ENCODE measurements around the gene DDX50.
"Not testable (repeated sequence)": the region's sequence is repeated elsewhere in the genome, so short reads cannot be mapped to it uniquely, and the experiment has no call there.

Gene DDX50

DNA sequence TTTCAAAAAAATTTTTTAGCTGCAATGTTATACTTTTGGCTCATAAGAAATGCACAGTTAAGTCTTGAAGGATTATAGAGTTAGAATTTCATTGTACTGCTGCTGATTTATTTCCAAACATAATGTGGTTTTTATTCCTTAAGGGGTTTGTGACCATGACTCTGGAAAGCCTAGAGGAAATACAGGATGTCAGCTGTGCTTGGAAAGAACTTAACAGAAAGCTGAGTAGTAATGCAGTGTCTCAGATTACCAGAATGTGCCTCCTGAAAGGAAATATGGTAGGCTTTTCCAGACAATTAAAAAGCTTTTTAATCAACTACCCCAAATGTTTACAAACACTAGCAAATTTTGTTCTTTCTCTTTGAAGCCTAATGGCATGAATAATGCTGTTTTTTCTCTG lies 39.8 kb downstream of the DDX50 start:
- H3K36me3 ChIP-seq (ENCODE audit: control insufficient read depth in 1 of 2, insufficient read depth in 2 of 2, low read length in 2 of 2): peaks cover 13 to 49% of the 10 kb centered on the region in 2 donors
- not testable (repeated sequence) for H3K9ac ChIP-seq (ENCODE audit: low read depth in 1 of 2, low read length in 2 of 2); H3K9me3 ChIP-seq (ENCODE audit: control insufficient read depth in 1 of 2, low read length in 2 of 2); H3K4me1 ChIP-seq (ENCODE audit: control insufficient read depth in 1 of 2, insufficient read depth in 2 of 2, low read length in 2 of 2); H3K4me3 ChIP-seq (ENCODE audit: low read depth in 1 of 2, low read length in 2 of 2); H3K27ac ChIP-seq (ENCODE audit: low read depth, low read length); H3K27me3 ChIP-seq (ENCODE audit: control insufficient read depth in 1 of 2, insufficient read depth in 2 of 2, low read length in 2 of 2)

DNA sequence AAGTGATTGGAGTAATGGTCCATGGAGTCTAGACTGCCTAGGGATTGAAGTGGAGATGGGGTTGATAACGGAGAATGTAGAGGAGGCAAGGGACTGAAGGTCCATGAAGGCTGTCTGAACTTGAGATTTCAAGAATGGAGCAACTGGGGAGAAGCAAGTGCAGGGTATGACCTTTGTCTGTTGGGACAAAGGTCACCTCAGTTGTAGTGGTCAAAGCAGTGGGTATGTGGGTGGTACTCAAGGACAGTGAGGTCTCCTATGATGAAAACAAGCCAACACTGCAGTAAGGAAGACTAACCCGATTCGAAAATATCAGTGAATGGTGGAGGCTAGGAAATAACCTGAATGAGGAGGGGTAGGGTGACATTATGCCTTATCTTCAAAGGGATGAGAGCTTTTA lies 49.5 kb downstream of the DDX50 start:
- Histone ChIP-seq H3K36me3 (ENCODE audit: control insufficient read depth in 1 of 2, insufficient read depth in 2 of 2, low read length in 2 of 2) (peaks cover 20 to 53% of the 10 kb centered on the region in 2 donors), H3K9me3 (ENCODE audit: control insufficient read depth in 1 of 2, low read length in 2 of 2) (no peaks in the 10 kb centered on the region), H3K27me3 (ENCODE audit: control insufficient read depth in 1 of 2, insufficient read depth in 2 of 2, low read length in 2 of 2) (no peaks in the 10 kb centered on the region), H3K9ac (ENCODE audit: low read depth in 1 of 2, low read length in 2 of 2) (no peak overlapping the region), H3K4me1 (ENCODE audit: control insufficient read depth in 1 of 2, insufficient read depth in 2 of 2, low read length in 2 of 2) (peaks cover 0 to 4% of the 10 kb centered on the region in 2 donors), H3K4me3 (ENCODE audit: low read depth in 1 of 2, low read length in 2 of 2) (no peak overlapping the region), H3K27ac (ENCODE audit: low read depth, low read length) (no peak overlapping the region)

DNA sequence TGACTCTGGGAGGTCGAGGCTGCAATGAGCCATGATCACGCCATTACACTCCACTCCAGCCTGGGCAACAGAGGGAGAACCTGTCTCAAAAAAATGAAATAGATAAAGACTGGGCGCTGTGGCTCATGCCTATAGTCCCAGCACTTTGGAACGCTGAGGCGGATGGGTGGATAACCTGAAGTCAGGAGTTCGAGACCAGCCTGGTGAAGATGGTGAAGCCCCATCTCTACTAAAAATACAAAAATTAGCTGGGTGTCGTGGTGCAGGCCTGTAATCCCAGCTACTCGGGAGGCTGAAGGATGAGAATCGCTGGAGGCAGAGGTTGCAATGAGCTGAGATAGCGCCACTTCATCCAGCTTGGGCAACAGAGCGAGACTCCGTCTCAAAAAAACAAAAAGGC lies 53.8 kb downstream of the DDX50 start:
- Histone ChIP-seq H3K36me3 (ENCODE audit: control insufficient read depth in 1 of 2, insufficient read depth in 2 of 2, low read length in 2 of 2) (peaks cover 0 to 18% of the 10 kb centered on the region in 2 donors), H3K4me3 (ENCODE audit: low read depth in 1 of 2, low read length in 2 of 2) (no peak overlapping the region), H3K27me3 (ENCODE audit: control insufficient read depth in 1 of 2, insufficient read depth in 2 of 2, low read length in 2 of 2) (no peaks in the 10 kb centered on the region), H3K27ac (ENCODE audit: low read depth, low read length) (no peak overlapping the region), H3K9me3 (ENCODE audit: control insufficient read depth in 1 of 2, low read length in 2 of 2) (no peaks in the 10 kb centered on the region), H3K4me1 (ENCODE audit: control insufficient read depth in 1 of 2, insufficient read depth in 2 of 2, low read length in 2 of 2) (peaks cover 9 to 15% of the 10 kb centered on the region in 2 donors), H3K9ac (ENCODE audit: low read depth in 1 of 2, low read length in 2 of 2) (no peak overlapping the region)

- Histone ChIP-seq H3K27me3 (ENCODE audit: control insufficient read depth in 1 of 2, insufficient read depth in 2 of 2, low read length in 2 of 2) (no peaks in the 10 kb centered on the region), H3K4me3 (ENCODE audit: low read depth in 1 of 2, low read length in 2 of 2) (peak overlapping the region; percentile 91 to 99), H3K4me1 (ENCODE audit: control insufficient read depth in 1 of 2, insufficient read depth in 2 of 2, low read length in 2 of 2) (peaks cover 9 to 15% of the 10 kb centered on the region in 2 donors), H3K9me3 (ENCODE audit: control insufficient read depth in 1 of 2, low read length in 2 of 2) (no peaks in the 10 kb centered on the region), H3K36me3 (ENCODE audit: control insufficient read depth in 1 of 2, insufficient read depth in 2 of 2, low read length in 2 of 2) (peaks cover 0 to 17% of the 10 kb centered on the region in 2 donors), H3K27ac (ENCODE audit: low read depth, low read length) (peak overlapping the region; percentile 86), H3K9ac (ENCODE audit: low read depth in 1 of 2, low read length in 2 of 2) (peak overlapping the region; percentile 82 to 91)
Measured at GRCh38 chr10:68955355-68955831, 54.3 kb downstream of the DDX50 start.

GRCh38 chr10:68955832-68956532 lies 54.9 kb downstream of the DDX50 start, which contains the start of gene DDX21:
Gene DDX21, plus strand, starts transcription at chr10:68956170. Its CDS starts 56 bp downstream, at chr10:68956226.
- H3K4me1 ChIP-seq (ENCODE audit: control insufficient read depth in 1 of 2, insufficient read depth in 2 of 2, low read length in 2 of 2): peaks cover 9 to 15% of the 10 kb centered on the region in 2 donors
- H3K27me3 ChIP-seq (ENCODE audit: control insufficient read depth in 1 of 2, insufficient read depth in 2 of 2, low read length in 2 of 2): no peaks in the 10 kb centered on the region
- no peaks in the 10 kb centered on the region for H3K9me3 ChIP-seq (ENCODE audit: control insufficient read depth in 1 of 2, low read length in 2 of 2)
- H3K27ac ChIP-seq (ENCODE audit: low read depth, low read length): peak within 1 kb of the TSS; percentile 86
- peak within 1 kb of the TSS; percentile 82 to 91 for H3K9ac ChIP-seq (ENCODE audit: low read depth in 1 of 2, low read length in 2 of 2)
- H3K36me3 ChIP-seq (ENCODE audit: control insufficient read depth in 1 of 2, insufficient read depth in 2 of 2, low read length in 2 of 2): peaks cover 0 to 18% of the 10 kb centered on the region in 2 donors
- peak within 1 kb of the TSS; percentile 91 to 99 for H3K4me3 ChIP-seq (ENCODE audit: low read depth in 1 of 2, low read length in 2 of 2)

DNA sequence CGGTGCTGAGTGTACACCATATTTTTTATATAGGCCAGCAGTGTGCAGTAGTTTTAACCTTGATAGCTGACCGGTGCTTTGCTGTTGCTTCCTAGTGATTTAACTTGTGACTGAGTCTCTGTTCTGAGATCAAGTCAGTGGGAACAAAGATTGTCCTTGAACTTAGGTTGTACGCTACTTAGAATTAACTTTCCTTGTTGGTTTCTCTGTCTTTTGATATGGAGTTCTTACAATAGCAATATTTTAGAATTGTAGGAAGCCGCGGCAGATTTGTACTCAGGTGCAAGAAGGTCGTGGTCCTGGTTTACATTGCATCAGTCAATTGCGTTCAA lies 56.1 kb downstream of the DDX50 start:
- H3K9me3 ChIP-seq (ENCODE audit: control insufficient read depth in 1 of 2, low read length in 2 of 2): no peaks in the 10 kb centered on the region
- H3K27ac ChIP-seq (ENCODE audit: low read depth, low read length): peak overlapping the region; percentile 86
- peak overlapping the region; percentile 48 to 91 for H3K9ac ChIP-seq (ENCODE audit: low read depth in 1 of 2, low read length in 2 of 2)
- H3K4me1 ChIP-seq (ENCODE audit: control insufficient read depth in 1 of 2, insufficient read depth in 2 of 2, low read length in 2 of 2): peaks cover 9 to 15% of the 10 kb centered on the region in 2 donors
- H3K27me3 ChIP-seq (ENCODE audit: control insufficient read depth in 1 of 2, insufficient read depth in 2 of 2, low read length in 2 of 2): no peaks in the 10 kb centered on the region
- H3K36me3 ChIP-seq (ENCODE audit: control insufficient read depth in 1 of 2, insufficient read depth in 2 of 2, low read length in 2 of 2): peaks cover 0 to 20% of the 10 kb centered on the region in 2 donors
- H3K4me3 ChIP-seq (ENCODE audit: low read depth in 1 of 2, low read length in 2 of 2): peak overlapping the region; percentile 91 to 99

GRCh38 chr10:68957654-68958053 lies 56.5 kb downstream of the DDX50 start:
- peaks cover 0 to 24% of the 10 kb centered on the region in 2 donors for H3K36me3 ChIP-seq (ENCODE audit: control insufficient read depth in 1 of 2, insufficient read depth in 2 of 2, low read length in 2 of 2)
- H3K9ac ChIP-seq (ENCODE audit: low read depth in 1 of 2, low read length in 2 of 2): peak overlapping the region in 1 of 2 donors; percentile 91
- no peaks in the 10 kb centered on the region for H3K9me3 ChIP-seq (ENCODE audit: control insufficient read depth in 1 of 2, low read length in 2 of 2)
- H3K27me3 ChIP-seq (ENCODE audit: control insufficient read depth in 1 of 2, insufficient read depth in 2 of 2, low read length in 2 of 2): no peaks in the 10 kb centered on the region
- peak overlapping the region; percentile 91 to 99 for H3K4me3 ChIP-seq (ENCODE audit: low read depth in 1 of 2, low read length in 2 of 2)
- no peak overlapping the region for H3K27ac ChIP-seq (ENCODE audit: low read depth, low read length)
- H3K4me1 ChIP-seq (ENCODE audit: control insufficient read depth in 1 of 2, insufficient read depth in 2 of 2, low read length in 2 of 2): peaks cover 9 to 15% of the 10 kb centered on the region in 2 donors

DNA sequence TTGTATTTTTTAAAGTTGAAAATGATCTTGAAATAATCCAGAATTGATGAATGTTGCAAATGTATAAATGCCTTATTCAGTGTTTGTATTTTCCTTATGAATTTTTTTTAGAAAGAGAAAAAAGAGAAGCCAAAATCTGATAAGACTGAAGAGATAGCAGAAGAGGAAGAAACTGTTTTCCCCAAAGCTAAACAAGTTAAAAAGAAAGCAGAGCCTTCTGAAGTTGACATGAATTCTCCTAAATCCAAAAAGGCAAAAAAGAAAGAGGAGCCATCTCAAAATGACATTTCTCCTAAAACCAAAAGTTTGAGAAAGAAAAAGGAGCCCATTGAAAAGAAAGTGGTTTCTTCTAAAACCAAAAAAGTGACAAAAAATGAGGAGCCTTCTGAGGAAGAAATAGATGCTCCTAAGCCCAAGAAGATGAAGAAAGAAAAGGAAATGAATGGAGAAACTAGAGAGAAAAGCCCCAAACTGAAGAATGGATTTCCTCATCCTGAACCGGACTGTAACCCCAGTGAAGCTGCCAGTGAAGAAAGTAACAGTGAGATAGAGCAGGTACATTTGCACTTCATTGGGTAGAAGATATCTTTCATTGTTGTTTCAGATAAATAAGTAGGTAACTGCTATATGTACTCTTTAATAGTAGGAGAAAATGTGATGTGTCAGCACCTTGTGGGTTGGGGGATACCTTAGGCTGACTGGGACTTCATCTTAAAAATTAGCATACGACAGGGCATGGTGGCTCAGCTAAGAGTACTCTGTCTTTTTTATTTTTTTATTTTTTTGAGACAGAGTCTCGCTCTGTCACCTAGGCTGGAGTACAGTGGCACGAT lies 58.8 kb downstream of the DDX50 start:
- peaks cover 11 to 45% of the 10 kb centered on the region in 2 donors for H3K36me3 ChIP-seq (ENCODE audit: control insufficient read depth in 1 of 2, insufficient read depth in 2 of 2, low read length in 2 of 2)
- H3K27ac ChIP-seq (ENCODE audit: low read depth, low read length): no peak overlapping the region

GRCh38 chr10:68963151-68963550 lies 62.0 kb downstream of the DDX50 start:
- Histone ChIP-seq H3K4me3 (ENCODE audit: low read depth in 1 of 2, low read length in 2 of 2) (no peak overlapping the region), H3K9me3 (ENCODE audit: control insufficient read depth in 1 of 2, low read length in 2 of 2) (no peaks in the 10 kb centered on the region), H3K27ac (ENCODE audit: low read depth, low read length) (no peak overlapping the region), H3K9ac (ENCODE audit: low read depth in 1 of 2, low read length in 2 of 2) (no peak overlapping the region), H3K27me3 (ENCODE audit: control insufficient read depth in 1 of 2, insufficient read depth in 2 of 2, low read length in 2 of 2) (no peaks in the 10 kb centered on the region), H3K36me3 (ENCODE audit: control insufficient read depth in 1 of 2, insufficient read depth in 2 of 2, low read length in 2 of 2) (peaks cover 29 to 74% of the 10 kb centered on the region in 2 donors), H3K4me1 (ENCODE audit: control insufficient read depth in 1 of 2, insufficient read depth in 2 of 2, low read length in 2 of 2) (no peaks in the 10 kb centered on the region)

More for the DNA sequence above, 58.8 kb downstream of the DDX50 start:
- Histone ChIP-seq H3K4me1 (ENCODE audit: control insufficient read depth in 1 of 2, insufficient read depth in 2 of 2, low read length in 2 of 2) (peaks cover 9 to 15% of the 10 kb centered on the region in 2 donors), H3K9me3 (ENCODE audit: control insufficient read depth in 1 of 2, low read length in 2 of 2) (no peaks in the 10 kb centered on the region), H3K4me3 (ENCODE audit: low read depth in 1 of 2, low read length in 2 of 2) (no peak overlapping the region), H3K9ac (ENCODE audit: low read depth in 1 of 2, low read length in 2 of 2) (no peak overlapping the region), H3K27me3 (ENCODE audit: control insufficient read depth in 1 of 2, insufficient read depth in 2 of 2, low read length in 2 of 2) (no peaks in the 10 kb centered on the region)

GRCh38 chr10:68973975-68974374 lies 72.9 kb downstream of the DDX50 start:
- Histone ChIP-seq H3K9me3 (ENCODE audit: control insufficient read depth in 1 of 2, low read length in 2 of 2) (no peaks in the 10 kb centered on the region), H3K27ac (ENCODE audit: low read depth, low read length) (no peak overlapping the region), H3K27me3 (ENCODE audit: control insufficient read depth in 1 of 2, insufficient read depth in 2 of 2, low read length in 2 of 2) (no peaks in the 10 kb centered on the region), H3K9ac (ENCODE audit: low read depth in 1 of 2, low read length in 2 of 2) (no peak overlapping the region), H3K36me3 (ENCODE audit: control insufficient read depth in 1 of 2, insufficient read depth in 2 of 2, low read length in 2 of 2) (peaks cover 62 to 95% of the 10 kb centered on the region in 2 donors), H3K4me3 (ENCODE audit: low read depth in 1 of 2, low read length in 2 of 2) (no peak overlapping the region), H3K4me1 (ENCODE audit: control insufficient read depth in 1 of 2, insufficient read depth in 2 of 2, low read length in 2 of 2) (no peaks in the 10 kb centered on the region)
